GM18858 (cell line): ENCODE results near the gene ETV6.
A peak's percentile ranks its signal among the peaks of the same experiment; 100 is the strongest.

Experiments used
- ATAC-seq: cut with Tn5 transposase; IDR thresholded peaks from one replicate; pipeline ENCODE4 v1.9.1; 2021; ENCODE audit not compliant: unreplicated experiment

Gene ETV6

GRCh38 chr12:11732023-11732422, 82.5 kb downstream of the ETV6 start:
- ATAC-seq, result no peak

DNA sequence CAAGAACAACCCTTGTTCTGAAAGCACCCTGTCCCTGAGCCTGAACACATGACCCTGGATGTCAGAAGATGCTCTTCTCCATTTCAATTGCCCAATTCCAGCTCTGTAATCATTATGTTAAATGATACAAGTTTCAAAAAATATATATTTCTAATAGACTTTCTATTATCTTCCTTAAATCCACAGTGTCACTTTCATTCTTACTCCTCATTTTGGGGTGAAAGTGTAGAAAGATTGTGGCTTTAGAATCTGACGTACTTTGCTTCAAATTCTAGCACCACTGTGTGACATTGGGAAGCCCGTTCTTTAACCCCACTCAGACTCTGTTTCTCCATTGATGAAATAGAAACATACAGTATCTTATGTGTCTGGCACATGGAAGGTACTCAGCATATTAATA, 83.2 kb downstream of the ETV6 start:
- no peak for ATAC-seq

- ATAC-seq, result no peak
Measured at GRCh38 chr12:11734580-11735180, 85.2 kb downstream of the ETV6 start.

DNA sequence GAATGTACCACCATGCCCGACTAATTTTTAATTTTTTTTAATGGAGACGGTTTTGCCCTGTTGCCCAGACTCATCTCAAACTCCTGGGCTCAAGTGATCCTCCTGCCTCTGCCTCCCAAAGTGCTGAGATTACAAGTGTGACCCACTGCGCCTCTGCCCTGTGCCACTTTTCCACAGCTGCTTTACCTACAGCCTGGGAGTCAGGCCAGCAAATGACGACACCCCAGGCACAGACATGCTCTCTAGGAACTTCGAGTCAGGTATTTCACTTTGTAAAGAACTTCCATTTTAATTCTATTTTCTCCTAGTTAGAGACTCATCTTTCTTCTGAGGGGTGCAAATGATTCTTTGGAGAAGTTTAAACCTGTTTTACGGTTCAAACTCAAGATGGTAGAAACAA, 89.0 kb downstream of the ETV6 start:
- ATAC-seq, result no peak

- ATAC-seq, result no peak
Measured at GRCh38 chr12:11739980-11740577, 90.6 kb downstream of the ETV6 start.

DNA sequence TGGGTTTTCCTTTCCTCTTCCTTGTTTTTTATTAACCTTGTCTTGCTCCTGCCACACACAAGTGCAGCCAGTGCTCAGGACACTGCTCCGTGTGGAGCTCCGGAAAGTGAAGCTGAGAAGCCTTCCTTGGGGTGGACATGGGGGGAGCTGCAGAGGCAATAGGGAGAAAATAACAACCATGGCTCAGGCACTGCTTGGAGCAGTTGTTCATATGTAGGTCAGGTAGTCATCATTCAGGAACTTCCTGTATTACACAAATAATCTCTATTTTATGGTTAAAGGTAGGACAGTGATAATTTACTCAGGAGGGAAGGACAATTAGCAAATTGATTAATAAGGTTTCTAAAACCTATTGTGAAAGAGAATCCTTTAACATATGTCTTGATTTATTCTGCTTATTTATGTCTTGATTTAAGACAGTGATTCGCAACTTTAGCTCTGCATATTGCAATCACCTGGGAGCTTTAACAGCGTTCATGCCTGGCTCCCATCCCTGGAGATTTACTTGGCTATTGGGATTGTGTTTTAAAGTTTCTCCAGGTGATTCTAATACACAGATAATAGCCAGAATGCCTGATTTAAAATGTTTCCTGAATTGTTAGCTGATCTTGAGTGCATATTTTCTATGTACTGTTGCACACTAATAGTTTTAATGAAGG, 92.1 kb downstream of the ETV6 start:
- ATAC-seq, result no peak

DNA sequence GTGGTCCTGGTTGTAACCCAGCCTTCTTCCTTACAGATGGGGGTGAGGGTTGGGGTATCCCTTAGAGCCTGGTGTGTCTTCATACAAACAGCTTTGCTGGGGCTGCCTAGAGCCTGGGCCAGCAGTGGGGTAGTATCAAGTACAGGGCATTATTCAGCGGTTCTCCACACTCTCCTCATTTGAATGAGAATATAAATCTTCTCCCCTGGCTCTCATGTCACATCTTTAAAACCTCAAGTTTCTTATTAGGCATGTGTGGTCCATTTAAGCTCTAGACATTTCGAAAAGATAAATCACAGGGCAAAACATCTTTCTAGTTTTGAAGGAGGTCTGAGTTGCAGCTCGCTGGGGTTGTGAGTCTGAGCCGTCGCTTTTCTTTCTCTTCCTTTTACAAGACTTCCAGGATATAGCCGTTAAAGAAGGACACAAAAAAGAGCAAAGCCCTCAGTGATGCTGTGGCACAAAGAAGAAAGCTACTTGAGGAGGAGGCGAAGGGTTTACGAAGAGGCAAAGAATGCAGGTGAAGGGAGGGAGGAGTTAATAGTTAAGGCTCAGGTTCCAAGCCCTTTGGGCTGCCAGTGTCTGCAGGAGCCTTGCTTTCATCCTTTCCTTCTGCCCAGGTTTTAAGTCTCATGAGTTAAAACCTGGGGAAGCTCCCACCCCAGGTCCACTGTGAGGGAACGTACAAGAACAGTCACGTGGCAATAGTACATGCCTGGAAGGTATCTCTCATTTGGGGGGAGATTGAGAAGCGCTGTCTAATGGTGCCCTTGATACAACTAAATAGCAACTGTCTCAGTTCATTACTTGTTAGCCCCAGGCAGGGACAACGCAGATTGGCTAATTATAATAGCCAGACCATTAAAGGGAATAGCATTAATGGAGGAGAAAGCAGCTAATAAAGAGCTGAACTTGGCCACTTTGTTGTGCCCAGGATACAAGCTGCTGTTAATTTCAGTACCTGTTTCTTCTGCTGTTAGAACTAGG, 94.2 kb downstream of the ETV6 start:
- no peak for ATAC-seq

DNA sequence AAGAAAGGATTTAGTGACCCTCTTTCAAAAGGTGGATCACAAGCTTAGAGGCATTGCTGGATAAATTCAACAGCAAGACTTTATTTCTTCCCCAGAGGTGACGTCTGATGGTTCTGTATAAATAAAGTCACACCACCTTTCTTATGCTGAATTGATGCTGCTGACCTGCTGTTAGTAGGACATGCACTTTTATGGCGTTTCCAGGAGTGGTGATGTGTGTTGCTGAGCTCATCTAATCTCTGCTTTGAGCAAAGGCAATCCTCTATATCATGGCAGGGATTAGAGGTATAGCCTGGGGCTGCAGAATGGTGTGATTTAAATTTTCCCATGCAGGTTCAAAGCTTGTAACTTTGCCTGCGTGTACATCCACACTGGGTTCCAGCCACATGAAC, 94.9 kb downstream of the ETV6 start:
- no peak for ATAC-seq

DNA sequence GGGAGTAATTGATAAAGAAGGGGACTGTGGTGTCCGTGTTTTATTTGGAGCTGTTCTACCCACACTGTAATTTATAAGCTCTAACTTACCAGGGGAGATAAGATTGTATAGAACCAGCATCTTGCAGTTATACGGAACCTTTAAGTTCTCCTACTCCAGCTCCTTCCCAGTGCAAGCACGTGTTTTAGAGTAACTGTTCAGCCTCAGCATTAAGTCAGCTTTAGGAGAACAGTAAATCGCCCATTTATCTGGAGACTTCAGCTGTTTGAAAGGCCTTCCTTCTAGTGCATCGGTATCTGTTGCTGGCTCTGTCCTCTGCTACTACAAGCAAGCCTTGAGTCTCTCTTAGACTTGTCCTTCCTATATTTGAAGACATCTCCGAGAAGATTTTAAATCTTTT, 95.6 kb downstream of the ETV6 start:
- no peak for ATAC-seq

DNA sequence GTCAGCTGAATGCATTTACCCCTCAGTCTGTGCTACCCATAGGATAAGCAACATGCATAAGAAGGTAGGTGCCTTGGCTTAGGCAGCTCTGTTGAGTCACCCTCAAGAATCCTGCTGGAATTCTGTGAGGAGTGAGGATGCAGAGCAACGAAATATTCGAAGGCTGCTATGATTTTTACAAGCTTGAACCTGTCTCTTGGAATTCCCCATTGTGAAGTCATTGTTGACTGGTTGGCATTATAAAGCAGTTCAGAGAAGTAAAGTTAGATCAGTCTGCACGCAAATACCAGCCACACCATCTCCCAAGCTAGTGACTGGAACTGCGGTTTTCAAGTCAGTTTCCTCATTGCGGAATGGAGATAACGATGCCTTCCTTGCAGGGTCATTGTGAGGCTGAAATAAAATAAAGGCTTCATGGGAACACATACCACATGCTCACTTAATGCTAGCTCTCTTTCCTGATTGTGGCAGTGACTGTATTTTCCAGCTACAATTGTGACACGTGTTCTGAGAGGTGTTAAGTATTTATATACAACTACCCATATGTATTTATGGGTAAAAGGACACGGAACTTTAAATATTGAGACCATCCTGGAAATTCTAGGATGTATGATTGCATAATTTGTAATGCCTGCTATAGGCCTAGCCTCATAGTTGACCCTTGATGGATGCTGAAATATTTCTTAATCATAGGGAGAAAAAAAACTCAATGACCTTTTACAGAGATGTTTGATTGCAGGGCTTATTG, 96.7 kb downstream of the ETV6 start:
- ATAC-seq, result peak; percentile 34

- no peak for ATAC-seq
Measured at GRCh38 chr12:11746940-11747716, 97.7 kb downstream of the ETV6 start.

- ATAC-seq, result no peak
Measured at GRCh38 chr12:11747969-11748368, 98.5 kb downstream of the ETV6 start.

DNA sequence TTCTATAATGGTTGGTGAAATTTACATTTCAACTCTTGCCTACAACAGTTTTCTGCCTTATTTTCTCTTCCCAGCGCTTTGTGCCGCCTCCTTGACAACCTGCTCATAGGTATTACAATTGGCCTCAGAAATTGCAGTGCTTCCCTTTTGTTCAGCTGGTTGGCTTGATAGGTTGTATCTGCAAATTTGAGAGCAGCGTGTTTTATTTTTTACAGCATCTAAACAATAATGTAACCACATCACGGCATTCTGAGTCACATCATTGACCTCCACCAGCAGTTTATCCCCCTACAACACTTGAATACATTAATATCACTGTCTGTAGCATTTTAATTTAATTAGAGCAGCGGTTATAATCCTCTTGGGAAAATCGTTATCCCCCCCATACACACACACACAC, 99.4 kb downstream of the ETV6 start:
- ATAC-seq, result no peak

DNA sequence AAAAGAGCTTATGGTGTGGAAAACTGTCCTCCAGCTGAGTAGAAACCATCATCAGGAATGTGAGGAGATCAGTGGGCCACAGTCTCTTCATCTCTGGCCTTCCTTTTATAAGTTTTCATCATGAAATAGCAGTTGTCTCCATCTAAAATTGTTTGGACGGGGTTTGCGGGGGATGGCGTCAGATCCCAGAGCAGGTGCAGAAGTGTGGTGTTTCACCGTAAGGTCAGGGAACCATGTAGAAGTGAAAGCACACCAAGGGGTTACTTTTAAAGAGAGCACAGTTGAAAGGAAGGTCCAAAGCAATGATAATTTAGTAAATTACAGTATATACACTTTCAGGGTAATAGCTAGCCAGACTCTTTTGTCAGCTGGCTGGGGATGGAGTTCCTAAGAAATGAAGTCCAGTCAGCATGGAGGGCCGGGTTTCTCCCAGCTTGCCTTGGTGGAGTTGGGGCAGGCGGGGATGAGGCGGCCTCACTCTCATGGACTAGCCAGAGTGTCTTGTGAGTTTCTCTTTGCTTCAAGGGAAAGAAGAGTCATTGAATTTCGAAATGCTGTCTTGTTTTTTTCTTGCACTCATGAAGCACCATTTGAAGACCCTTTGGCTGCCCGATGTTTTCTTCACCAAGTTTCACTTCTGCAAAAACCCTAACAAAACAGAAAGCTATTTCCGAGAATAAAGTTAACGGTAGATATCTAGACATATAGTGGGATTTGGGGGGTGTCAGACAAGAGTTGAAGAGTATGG, 100.6 kb downstream of the ETV6 start:
- ATAC-seq, result peak; percentile 33

GRCh38 chr12:11752403-11753149, 103.1 kb downstream of the ETV6 start:
- ATAC-seq, result no peak

- ATAC-seq, result no peak
Measured at GRCh38 chr12:11753150-11753499, 103.7 kb downstream of the ETV6 start.

DNA sequence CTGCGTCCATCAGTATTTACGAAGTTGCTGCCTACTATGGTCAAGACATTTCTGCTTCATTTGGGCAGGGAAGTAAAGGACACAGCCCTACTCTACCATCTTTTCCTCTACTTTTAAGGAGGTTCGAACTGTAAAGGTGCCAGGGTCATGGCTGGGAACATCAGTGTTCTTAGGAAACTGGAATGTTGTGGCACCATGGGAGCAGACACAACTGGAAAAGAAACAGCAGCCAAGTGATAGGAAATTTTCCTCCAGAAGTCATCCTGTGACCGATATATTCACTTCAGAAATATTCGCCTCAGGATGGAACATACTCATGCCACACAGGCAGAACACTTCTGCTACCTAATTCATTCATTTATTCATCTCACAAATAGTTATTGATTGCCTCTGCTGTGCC, 104.4 kb downstream of the ETV6 start:
- ATAC-seq, result no peak

DNA sequence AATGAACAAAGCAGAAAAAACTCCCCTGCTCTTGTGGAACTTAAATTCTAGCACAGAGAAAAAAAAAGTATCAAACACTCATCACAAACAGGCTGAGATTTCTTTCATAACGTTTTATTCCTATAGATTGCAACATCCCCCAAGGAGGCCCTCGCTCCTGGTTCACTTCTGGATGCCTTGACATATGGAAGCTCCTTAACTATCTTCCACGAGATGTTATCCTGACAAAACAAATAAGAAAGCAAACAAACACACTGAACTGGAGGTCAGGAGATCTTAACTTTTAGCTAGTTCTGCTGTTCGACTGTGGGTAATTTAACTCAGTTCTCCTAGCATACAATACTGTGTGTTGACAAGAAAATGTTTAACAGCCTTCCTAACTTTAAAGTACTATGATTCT, 104.8 kb downstream of the ETV6 start:
- no peak for ATAC-seq
